ENCODE results near the gene TFCP2L1.

TFCP2L1 gene

DNA sequence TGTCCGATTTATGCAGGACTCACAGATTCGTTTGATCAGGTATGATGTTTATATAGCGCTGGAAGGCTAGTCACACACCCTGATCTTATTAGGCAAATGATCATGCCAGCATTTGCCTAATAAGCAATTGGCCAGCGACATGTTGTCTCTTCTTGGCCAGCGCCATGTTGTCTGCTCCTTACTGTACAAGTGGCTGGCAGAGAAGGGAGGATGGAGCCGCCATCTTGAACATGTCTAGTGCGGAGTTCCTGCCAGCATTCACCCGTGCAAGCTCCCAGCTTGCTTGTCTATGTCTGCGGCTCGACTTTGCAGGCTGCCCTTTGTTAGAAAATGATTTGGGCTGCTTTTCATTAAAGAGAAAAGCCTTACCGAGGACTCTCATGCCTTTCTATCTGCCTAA is 106.3 kb downstream of the TFCP2L1 start:
- H3K27ac Mint-ChIP-seq: no peak overlapping the region
- peaks cover 3% of the 10 kb centered on the region for H3K27me3 Mint-ChIP-seq (ENCODE audit: low read depth)
- TF ChIP-seq, protein P1, sequence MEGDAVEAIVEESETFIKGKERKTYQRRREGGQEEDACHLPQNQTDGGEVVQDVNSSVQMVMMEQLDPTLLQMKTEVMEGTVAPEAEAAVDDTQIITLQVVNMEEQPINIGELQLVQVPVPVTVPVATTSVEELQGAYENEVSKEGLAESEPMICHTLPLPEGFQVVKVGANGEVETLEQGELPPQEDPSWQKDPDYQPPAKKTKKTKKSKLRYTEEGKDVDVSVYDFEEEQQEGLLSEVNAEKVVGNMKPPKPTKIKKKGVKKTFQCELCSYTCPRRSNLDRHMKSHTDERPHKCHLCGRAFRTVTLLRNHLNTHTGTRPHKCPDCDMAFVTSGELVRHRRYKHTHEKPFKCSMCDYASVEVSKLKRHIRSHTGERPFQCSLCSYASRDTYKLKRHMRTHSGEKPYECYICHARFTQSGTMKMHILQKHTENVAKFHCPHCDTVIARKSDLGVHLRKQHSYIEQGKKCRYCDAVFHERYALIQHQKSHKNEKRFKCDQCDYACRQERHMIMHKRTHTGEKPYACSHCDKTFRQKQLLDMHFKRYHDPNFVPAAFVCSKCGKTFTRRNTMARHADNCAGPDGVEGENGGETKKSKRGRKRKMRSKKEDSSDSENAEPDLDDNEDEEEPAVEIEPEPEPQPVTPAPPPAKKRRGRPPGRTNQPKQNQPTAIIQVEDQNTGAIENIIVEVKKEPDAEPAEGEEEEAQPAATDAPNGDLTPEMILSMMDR (IDR thresholded peaks at IDR 0.05; ENCODE audit: unreplicated experiment in 3 of 3): no peak
- no peaks in the 10 kb centered on the region for H3K9me3 Mint-ChIP-seq
- H3K4me1 Mint-ChIP-seq: no peaks in the 10 kb centered on the region
- H3K4me3 Mint-ChIP-seq: no peak overlapping the region
- H3K36me3 Mint-ChIP-seq (ENCODE audit: low read depth): no peaks in the 10 kb centered on the region

DNA sequence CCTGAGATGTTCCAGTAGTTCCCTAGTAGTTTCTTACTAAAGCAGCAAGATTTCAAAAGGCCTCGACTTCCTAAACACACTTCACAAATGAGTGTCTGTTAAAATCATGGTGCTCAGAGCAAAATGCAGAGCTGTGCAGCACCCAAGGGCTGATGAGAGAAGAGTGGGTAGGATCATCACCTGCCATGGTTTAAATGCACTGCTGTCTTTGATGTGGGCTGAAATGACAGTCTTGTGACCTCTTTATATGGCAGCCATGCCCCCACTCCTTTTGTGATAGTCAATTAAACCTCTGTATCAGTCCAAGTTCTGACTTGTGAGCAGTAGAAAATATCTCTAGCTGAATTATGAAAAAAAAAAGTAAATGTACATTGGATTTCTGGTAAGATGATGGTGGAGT is 107.1 kb downstream of the TFCP2L1 start:
- H3K4me3 Mint-ChIP-seq: no peak overlapping the region
- H3K27ac Mint-ChIP-seq: no peak overlapping the region
- no peaks in the 10 kb centered on the region for H3K9me3 Mint-ChIP-seq

DNA sequence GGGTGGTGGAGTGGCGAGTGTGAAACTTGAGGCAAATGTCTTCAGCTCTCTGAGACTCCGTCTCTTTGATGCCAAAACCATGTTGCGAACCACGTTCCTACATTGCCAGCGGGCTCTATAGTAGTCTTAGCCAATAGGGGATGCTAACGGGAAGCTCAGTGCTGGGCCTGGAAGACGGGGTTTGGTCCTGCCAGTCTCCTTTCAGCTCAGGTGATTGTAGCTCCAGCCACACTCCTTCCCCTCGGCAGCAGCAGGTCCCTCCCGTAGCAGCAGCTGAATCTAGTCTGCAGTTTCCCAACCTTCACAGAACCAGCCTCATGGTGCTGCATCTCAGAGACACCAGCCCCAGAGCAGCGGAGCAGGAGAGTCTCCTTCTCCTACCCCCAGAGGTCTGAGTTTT is 109.7 kb downstream of the TFCP2L1 start:
- Mint-ChIP-seq H3K4me3 (no peak overlapping the region), H3K36me3 (ENCODE audit: low read depth) (peaks cover 3% of the 10 kb centered on the region), H3K9me3 (peaks cover 15% of the 10 kb centered on the region), H3K27ac (no peak overlapping the region), H3K27me3 (ENCODE audit: low read depth) (peaks cover 9% of the 10 kb centered on the region), H3K4me1 (no peaks in the 10 kb centered on the region)
- TF ChIP-seq, protein P1 (IDR thresholded peaks at IDR 0.05; ENCODE audit: unreplicated experiment in 3 of 3): no peak

More for the DNA sequence above, 107.1 kb downstream of the TFCP2L1 start:
- no peaks in the 10 kb centered on the region for H3K36me3 Mint-ChIP-seq (ENCODE audit: low read depth)
- no peaks in the 10 kb centered on the region for H3K4me1 Mint-ChIP-seq
- TF ChIP-seq, protein P1 (IDR thresholded peaks at IDR 0.05; ENCODE audit: unreplicated experiment in 3 of 3): no peak
- peaks cover 3% of the 10 kb centered on the region for H3K27me3 Mint-ChIP-seq (ENCODE audit: low read depth)

GRCh38 chr2:121173806-121174205 is 111.2 kb downstream of the TFCP2L1 start:
- H3K9me3 Mint-ChIP-seq: peaks cover 15% of the 10 kb centered on the region
- peaks cover 3% of the 10 kb centered on the region for H3K36me3 Mint-ChIP-seq (ENCODE audit: low read depth)
- peaks cover 6% of the 10 kb centered on the region for H3K27me3 Mint-ChIP-seq (ENCODE audit: low read depth)
- TF ChIP-seq, protein P1 (IDR thresholded peaks at IDR 0.05; ENCODE audit: unreplicated experiment in 3 of 3): no peak
- H3K27ac Mint-ChIP-seq: no peak overlapping the region
- no peak overlapping the region for H3K4me3 Mint-ChIP-seq
- H3K4me1 Mint-ChIP-seq: no peaks in the 10 kb centered on the region

DNA sequence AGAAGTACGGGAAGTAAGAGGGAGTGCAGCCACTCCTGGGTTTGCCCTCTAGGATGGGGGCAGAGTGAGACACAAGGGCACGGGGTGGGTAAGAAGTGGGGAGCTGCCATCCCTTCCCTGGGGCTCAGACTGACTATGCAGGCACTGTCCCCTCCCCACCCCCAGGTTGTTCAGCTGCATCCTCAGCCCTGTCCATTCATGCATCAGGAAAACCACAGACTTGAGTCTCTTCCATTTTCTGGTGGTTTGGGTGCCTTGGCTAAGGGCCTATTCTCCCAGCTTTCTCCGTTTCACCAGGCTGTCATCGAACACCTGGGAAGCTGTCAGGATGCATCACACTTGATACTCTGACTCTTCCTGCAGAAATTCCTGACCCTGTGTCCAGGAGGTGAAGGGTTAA is 111.9 kb downstream of the TFCP2L1 start:
- Mint-ChIP-seq H3K4me1 (no peaks in the 10 kb centered on the region), H3K27me3 (ENCODE audit: low read depth) (peaks cover 6% of the 10 kb centered on the region), H3K9me3 (peaks cover 15% of the 10 kb centered on the region), H3K36me3 (ENCODE audit: low read depth) (peaks cover 3% of the 10 kb centered on the region), H3K27ac (no peak overlapping the region), H3K4me3 (no peak overlapping the region)
- TF ChIP-seq, protein P1 (IDR thresholded peaks at IDR 0.05; ENCODE audit: unreplicated experiment in 3 of 3): no peak

DNA sequence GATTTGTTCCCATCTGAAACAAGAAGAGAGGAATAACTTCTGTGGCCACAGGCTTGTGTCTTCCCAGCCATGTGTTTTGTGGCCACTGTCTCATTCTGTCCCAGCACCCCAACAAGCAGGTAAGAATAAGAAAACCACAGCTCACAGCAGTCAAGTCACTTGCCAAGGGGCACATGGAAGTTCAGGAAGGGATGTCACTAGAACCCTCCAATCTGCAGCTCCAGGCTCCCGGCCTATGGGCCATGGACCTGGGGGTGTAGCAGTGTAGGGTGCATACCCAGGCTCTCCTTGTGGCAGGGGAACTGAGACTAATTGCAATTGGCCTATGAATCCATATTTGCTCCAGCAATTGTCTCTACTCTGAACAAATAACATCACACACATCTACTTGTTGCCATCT is 112.5 kb downstream of the TFCP2L1 start:
- Mint-ChIP-seq H3K27ac (no peak overlapping the region), H3K27me3 (ENCODE audit: low read depth) (peaks cover 6% of the 10 kb centered on the region), H3K4me3 (no peak overlapping the region), H3K9me3 (peaks cover 15% of the 10 kb centered on the region), H3K36me3 (ENCODE audit: low read depth) (peaks cover 3% of the 10 kb centered on the region), H3K4me1 (no peaks in the 10 kb centered on the region)
- TF ChIP-seq, protein P1 (IDR thresholded peaks at IDR 0.05; ENCODE audit: unreplicated experiment in 3 of 3): no peak

All from nephron (organoid).